Measurements from ENCODE around the gene BHMT2.

The BHMT2 gene

GRCh38 chr5:79080804-79081203 is 11.2 kb downstream of the BHMT2 start:
- TF ChIP-seq CTCF (conservative IDR thresholded peaks at IDR 0.05; ENCODE audit: low read depth, low read length): no peak
- H3K4me3 ChIP-seq (ENCODE audit: low read length): no peak overlapping the region
- no peak for DNase-seq (ENCODE audit: low read depth)

GRCh38 chr5:79081779-79082178 is 12.2 kb downstream of the BHMT2 start:
- no peak for DNase-seq (ENCODE audit: low read depth)
- H3K4me3 ChIP-seq (ENCODE audit: low read length): no peak overlapping the region
- no peak for TF ChIP-seq CTCF (conservative IDR thresholded peaks at IDR 0.05; ENCODE audit: low read depth, low read length)

DNA sequence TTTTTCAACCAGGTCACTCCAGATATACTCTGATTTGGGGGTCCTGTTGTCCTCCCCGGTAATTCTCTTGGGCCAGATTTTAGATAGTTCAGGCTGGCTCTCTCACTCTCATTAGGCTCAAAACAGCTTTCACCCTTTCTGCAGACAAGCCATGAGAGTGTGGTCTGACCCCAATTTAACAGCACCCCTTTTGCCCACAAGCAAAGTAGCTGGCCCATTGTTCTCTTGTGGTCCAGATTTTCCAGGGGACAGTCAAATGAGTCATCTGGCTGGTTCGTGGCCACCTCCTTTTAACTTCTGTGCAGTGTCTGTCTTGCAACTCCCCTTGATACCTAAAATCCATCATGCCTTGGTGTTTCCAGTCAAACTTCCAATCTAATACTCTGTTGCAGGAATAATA is 16.5 kb downstream of the BHMT2 start:
- DNase-seq (ENCODE audit: low read depth): no peak
- no peak overlapping the region for H3K4me3 ChIP-seq (ENCODE audit: low read length)
- no peak for TF ChIP-seq CTCF (conservative IDR thresholded peaks at IDR 0.05; ENCODE audit: low read depth, low read length)

- no peak overlapping the region for H3K4me3 ChIP-seq (ENCODE audit: low read length)
- TF ChIP-seq CTCF (conservative IDR thresholded peaks at IDR 0.05; ENCODE audit: low read depth, low read length): no peak
- DNase-seq (ENCODE audit: low read depth): no peak
These were observed 18.9 kb downstream of the BHMT2 start for GRCh38 chr5:79088507-79088906.

- no peak overlapping the region for H3K4me3 ChIP-seq (ENCODE audit: low read length)
- DNase-seq (ENCODE audit: low read depth): no peak
These were observed 21.5 kb downstream of the BHMT2 start for GRCh38 chr5:79091064-79091463.

DNA sequence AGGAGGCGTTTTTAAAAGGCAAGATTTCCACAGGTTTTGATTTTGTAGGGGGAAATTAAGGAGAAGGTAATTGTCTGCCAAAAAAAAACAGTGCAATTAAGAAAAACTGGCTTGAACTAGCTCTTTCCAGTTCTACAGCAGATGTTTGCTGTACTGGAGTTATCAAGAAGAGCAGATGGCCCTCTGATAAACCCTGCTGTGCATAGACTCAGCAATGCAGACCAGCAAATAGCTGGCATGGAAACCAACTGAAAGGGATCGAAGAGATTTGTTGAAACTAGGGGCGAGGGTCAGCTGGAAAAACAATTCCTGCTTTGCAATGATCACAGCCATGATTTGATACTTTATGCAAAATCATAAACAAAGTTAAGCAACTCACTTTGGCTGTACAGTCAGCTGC is 24.2 kb downstream of the BHMT2 start:
- TF ChIP-seq CTCF (conservative IDR thresholded peaks at IDR 0.05; ENCODE audit: low read depth, low read length): no peak
- no peak for DNase-seq (ENCODE audit: low read depth)
- H3K4me3 ChIP-seq (ENCODE audit: low read length): no peak overlapping the region

More at GRCh38 chr5:79091064-79091463, 21.5 kb downstream of the BHMT2 start:
- TF ChIP-seq CTCF (conservative IDR thresholded peaks at IDR 0.05; ENCODE audit: low read depth, low read length): no peak

DNA sequence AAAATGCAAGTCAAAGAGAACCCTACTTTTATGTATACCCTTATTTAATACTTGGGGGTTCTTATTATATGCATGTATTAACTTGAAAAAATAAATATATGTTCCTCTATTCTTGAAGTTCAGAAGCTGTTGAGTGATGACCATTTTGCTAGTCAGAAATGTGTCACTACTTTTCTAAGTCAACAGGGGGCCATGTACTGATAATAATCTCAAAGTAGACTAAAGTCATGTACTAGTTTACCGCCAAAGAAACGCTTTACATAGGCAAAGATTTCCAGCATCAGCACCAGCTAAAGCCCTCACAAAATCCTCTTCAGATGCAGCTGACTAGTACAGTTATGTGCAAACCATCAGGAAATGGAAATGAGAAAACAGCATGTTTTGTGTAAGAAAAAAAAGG is 36.3 kb downstream of the BHMT2 start:
- no peak overlapping the region for H3K4me3 ChIP-seq (ENCODE audit: low read length)
- no peak for DNase-seq (ENCODE audit: low read depth)
- TF ChIP-seq CTCF (conservative IDR thresholded peaks at IDR 0.05; ENCODE audit: low read depth, low read length): no peak
